ENCODE results near the gene EXOSC10.

- TF ChIP-seq CTCF (IDR thresholded peaks at IDR 0.05): no peak
- no peak for TF ChIP-seq EP300 (IDR thresholded peaks at IDR 0.05)
Observed at GRCh38 chr1:11026903-11027302, 72.8 kb downstream of the EXOSC10 start.

Measured in stomach (tissue), 4 donors.